ENCODE results near the gene ALKBH3. TPM values are rescaled to one million over a fixed set of nuclear protein-coding genes. Genes with fewer than 3 reads are reported as not detected.

Gene ALKBH3
- total RNA-seq, 2 donors from 2014 or later = 29.3 to 30.0 TPM

GRCh38 chr11:43868852-43869567 is 11.6 kb upstream of the ALKBH3 start:
- no peaks in the 10 kb centered on the region for H3K9me3 ChIP-seq
- no peaks in the 10 kb centered on the region for H3K27me3 ChIP-seq
- no peak for ATAC-seq
- no peak overlapping the region for H3K4me3 ChIP-seq
- TF ChIP-seq POLR2A (IDR thresholded peaks at IDR 0.05) = no peak
- TF ChIP-seq CTCF (IDR thresholded peaks at IDR 0.05) = no peak
- no peak overlapping the region for H3K27ac ChIP-seq
- no peak for DNase-seq
- WGBS, 2 donors = 32 to 43% methylated on average over 5 of the region's 5 CpGs
- H3K36me3 ChIP-seq (replicated peaks in 1 of 2; ENCODE audit: insufficient read depth in 1 of 2, low read depth in 2 of 2) = no peaks in the 10 kb centered on the region
- H3K4me1 ChIP-seq = no peaks in the 10 kb centered on the region
- intact Hi-C loops (cut with DNase I) = no loop called here

- intact Hi-C loops (cut with DNase I) = no loop called here
- no peaks in the 10 kb centered on the region for H3K36me3 ChIP-seq (replicated peaks in 1 of 2; ENCODE audit: insufficient read depth in 1 of 2, low read depth in 2 of 2)
- no peak overlapping the region for H3K27ac ChIP-seq
- no peaks in the 10 kb centered on the region for H3K9me3 ChIP-seq
- H3K4me3 ChIP-seq = no peak overlapping the region
- DNase-seq (no peak), ATAC-seq (no peak)
- no peaks in the 10 kb centered on the region for H3K27me3 ChIP-seq
- TF ChIP-seq CTCF (IDR thresholded peaks at IDR 0.05) (no peak), POLR2A (IDR thresholded peaks at IDR 0.05) (no peak)
- 50 to 56% methylated on average over 2 of the region's 2 CpGs for WGBS, 2 donors
- no peaks in the 10 kb centered on the region for H3K4me1 ChIP-seq
Observed at GRCh38 chr11:43871051-43871450, 9.6 kb upstream of the ALKBH3 start.

- ATAC-seq (no peak), DNase-seq (no peak)
- Histone ChIP-seq H3K4me1 (no peaks in the 10 kb centered on the region), H3K4me3 (no peak overlapping the region), H3K27ac (no peak overlapping the region), H3K27me3 (no peaks in the 10 kb centered on the region), H3K36me3 (replicated peaks in 1 of 2; ENCODE audit: insufficient read depth in 1 of 2, low read depth in 2 of 2) (no peaks in the 10 kb centered on the region), H3K9me3 (no peaks in the 10 kb centered on the region)
- TF ChIP-seq CTCF (IDR thresholded peaks at IDR 0.05) = no peak
- no peak for TF ChIP-seq POLR2A (IDR thresholded peaks at IDR 0.05)
- intact Hi-C loops (cut with DNase I) = no loop called here
- 51 to 56% methylated on average over 7 of the region's 7 CpGs for WGBS, 2 donors
Observed at GRCh38 chr11:43872995-43873394, 7.6 kb upstream of the ALKBH3 start.

GRCh38 chr11:43874078-43874477 is 6.6 kb upstream of the ALKBH3 start:
- Histone ChIP-seq H3K36me3 (replicated peaks in 1 of 2; ENCODE audit: insufficient read depth in 1 of 2, low read depth in 2 of 2) (no peaks in the 10 kb centered on the region), H3K27ac (no peak overlapping the region), H3K9me3 (no peaks in the 10 kb centered on the region), H3K27me3 (no peaks in the 10 kb centered on the region), H3K4me3 (no peak overlapping the region), H3K4me1 (no peaks in the 10 kb centered on the region)
- no peak for ATAC-seq
- TF ChIP-seq POLR2A (IDR thresholded peaks at IDR 0.05) (no peak), CTCF (IDR thresholded peaks at IDR 0.05) (no peak)
- no peak for DNase-seq
- intact Hi-C loops (cut with DNase I) = no loop called here
- 49 to 50% methylated on average over 3 of the region's 3 CpGs for WGBS, 2 donors

- Histone ChIP-seq H3K4me1 (no peaks in the 10 kb centered on the region), H3K27me3 (no peaks in the 10 kb centered on the region), H3K4me3 (no peak overlapping the region), H3K9me3 (no peaks in the 10 kb centered on the region), H3K36me3 (replicated peaks in 1 of 2; ENCODE audit: insufficient read depth in 1 of 2, low read depth in 2 of 2) (no peaks in the 10 kb centered on the region), H3K27ac (no peak overlapping the region)
- DNase-seq (no peak), ATAC-seq (no peak)
- WGBS, 2 donors = 0 to 18% methylated on average over 1 of the region's 1 CpG
- TF ChIP-seq CTCF (IDR thresholded peaks at IDR 0.05) = no peak
- TF ChIP-seq POLR2A (IDR thresholded peaks at IDR 0.05) = no peak
- intact Hi-C loops (cut with DNase I) = no loop called here
Observed at GRCh38 chr11:43874738-43875137, 5.9 kb upstream of the ALKBH3 start.
